NCI-H187 treated with DMSO at 0.1 percent for 48 hours (cell line): ENCODE results near the gene CTTNBP2.

Experiments
- DNase-seq: peaks from one replicate; lab custom pipeline; 2025; lab: John Stamatoyannopoulos, UW

The CTTNBP2 gene

DNA sequence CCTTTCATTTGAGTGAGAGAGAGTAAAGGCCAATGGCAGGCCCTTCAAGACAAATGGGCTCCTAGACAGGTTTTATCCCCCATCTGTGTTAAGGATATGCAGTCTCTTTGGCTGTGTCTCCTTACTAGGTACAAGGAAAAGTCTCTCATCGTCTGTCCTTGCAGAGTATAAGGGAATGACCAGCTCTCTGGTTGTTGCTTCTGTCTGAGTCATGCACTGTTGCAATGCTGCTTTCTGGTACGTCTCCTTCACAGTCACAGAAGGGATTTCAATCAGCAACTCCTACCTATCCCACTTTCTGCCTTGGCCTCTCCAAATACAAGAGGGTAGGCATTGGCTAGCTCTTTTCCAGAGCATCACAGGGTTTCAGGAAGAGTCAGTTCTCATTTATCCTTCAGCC is 48.1 kb downstream of the CTTNBP2 start:
- no peak for DNase-seq

DNA sequence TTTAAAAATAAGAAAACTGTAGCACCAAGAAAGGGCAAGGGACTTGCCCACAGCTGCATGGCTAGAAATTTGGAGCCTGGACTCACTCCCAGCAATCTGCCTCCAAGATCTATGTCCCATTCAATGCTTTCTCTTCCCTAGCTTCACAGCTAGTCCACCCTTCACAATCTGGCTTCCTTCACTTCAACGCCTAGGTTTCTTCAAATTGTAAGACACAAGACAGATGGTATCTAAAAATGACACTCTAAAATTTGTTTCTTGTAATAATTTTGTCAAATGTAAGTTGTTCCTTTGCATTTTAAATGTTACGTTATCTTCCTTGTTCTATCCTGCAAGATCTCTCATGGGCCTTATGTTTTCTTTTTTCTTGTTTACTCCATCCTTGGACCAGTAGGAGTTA is 48.6 kb downstream of the CTTNBP2 start:
- DNase-seq: no peak

DNA sequence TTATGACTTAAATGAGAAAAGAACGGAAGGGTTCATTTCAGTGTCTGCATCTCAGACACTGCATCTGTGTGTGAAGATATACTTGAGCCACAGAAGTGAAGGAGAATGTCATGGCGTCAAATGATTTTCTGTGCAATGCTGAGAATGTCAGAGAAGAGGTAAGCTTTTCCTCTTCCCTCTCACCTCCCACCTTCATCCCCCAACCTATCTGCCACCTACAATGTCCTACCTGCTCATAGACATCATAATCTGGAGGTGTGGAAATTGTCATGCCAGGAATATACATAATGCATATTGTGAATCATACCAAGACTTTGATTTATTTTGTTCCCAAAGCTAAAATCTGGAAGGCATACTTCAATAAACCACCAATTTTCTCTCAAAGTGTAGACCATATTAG is 53.7 kb downstream of the CTTNBP2 start:
- DNase-seq: no peak

DNA sequence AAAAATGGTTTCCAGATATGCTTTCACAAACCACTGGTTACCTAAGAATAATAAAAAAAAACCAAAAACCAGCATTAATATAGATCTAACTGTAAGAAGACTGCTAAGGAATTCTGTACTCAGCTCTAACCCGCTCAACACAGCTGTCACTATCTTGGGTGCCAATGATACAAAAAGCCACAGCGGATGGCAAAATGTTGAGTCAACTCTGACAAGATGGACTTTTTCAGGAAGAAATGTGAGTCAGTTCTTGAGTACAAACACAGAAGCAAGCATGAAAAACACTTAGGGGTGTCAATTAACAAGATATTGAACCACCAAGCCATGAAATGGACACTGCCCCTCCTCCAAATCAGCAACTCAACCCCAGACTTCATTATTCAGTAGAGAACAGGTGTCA is 55.0 kb downstream of the CTTNBP2 start:
- no peak for DNase-seq

DNA sequence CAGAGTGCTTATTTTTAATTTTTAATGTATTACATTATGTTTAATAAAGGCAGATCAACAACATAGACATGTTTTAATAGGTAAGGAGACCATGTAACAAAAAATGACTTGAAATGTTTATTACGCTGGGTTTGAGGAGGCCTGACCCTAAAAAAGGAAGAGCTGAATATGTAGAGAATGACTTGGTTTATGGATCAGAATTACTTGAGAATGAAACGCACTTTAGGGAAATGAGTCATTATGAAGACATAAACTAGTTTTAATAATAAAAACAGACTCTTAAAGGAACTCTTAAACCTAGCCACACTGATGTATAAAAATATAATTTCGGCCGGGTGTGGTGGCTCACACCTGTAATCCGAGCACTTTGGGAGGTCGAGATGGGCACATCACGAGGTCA is 56.5 kb downstream of the CTTNBP2 start:
- DNase-seq: no peak

DNA sequence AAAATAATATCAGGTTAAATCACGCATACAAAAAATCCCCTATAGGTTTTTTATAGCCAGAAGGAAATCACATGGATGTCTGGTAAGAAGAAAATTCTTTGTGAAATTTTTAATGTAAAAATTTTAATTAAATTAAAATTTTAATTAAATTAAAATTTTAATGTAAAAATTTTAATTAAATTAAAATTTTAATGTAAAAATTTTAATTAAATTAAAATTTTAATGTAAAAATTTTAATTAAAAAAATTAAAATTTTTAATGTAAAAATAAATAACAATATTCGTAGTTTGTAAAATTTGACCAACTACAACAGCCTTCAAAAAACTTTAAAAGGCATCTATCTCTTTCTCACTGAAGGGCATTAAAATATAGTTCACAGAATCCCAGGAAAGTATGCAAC is 61.5 kb downstream of the CTTNBP2 start:
- no peak for DNase-seq

DNA sequence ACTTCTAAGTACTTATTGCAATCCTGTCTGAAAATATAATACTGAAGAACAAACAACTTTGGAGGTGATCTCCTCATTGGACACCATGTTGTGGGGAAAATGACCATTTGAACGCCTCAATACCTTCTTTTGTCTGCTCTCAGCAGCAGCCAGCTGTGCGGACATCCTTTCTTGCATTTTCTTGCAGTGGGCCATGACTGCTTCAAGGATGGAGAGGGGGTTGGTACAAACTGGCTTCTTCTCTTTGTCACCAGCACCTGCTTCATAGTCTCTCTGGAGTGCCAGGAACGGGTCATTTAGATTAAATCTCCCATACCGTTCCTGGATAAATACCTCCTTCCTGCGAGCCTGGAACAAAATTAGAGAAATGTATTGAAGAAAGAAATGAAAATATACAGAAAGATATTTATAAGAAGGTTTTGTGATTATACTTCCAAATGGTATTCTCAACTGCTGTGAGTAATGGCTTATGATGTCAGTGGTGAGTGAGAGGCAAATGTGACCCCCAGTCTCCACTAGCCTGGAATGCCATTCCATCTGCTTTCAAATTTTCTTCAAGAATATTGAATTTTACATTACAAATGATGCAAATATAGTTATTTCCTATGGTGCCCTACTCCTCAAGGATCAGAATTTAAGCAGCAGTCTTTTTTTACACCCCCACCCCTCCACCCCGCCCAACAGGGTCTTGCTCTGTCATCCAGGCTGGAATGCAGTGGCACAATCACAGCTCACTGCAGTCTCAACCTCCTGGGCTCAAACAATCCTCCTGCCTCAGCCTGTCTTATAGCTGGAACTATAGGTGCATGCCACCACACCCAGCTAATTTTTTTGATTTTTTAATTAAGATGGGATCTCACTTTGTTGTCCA is 62.4 kb downstream of the CTTNBP2 start:
- peak; percentile 95 for DNase-seq

DNA sequence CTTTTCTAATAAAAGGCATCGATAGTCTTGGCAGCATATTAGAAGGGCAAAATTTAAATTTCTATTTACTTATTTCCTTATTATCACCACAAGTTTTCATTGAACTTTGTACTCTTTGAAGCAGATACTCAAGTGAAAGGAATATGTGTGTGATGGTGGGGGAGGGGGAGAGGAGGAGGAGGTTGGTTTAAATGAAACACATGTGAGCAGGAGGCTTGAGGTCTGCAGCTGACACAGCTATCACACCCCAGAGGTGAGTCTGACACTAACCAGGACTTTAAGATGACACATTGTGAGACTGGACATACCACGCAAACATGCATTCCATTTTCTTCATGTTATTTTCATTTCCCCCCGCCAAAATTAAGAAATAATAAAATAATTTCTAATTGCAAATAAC is 63.3 kb downstream of the CTTNBP2 start:
- no peak for DNase-seq

DNA sequence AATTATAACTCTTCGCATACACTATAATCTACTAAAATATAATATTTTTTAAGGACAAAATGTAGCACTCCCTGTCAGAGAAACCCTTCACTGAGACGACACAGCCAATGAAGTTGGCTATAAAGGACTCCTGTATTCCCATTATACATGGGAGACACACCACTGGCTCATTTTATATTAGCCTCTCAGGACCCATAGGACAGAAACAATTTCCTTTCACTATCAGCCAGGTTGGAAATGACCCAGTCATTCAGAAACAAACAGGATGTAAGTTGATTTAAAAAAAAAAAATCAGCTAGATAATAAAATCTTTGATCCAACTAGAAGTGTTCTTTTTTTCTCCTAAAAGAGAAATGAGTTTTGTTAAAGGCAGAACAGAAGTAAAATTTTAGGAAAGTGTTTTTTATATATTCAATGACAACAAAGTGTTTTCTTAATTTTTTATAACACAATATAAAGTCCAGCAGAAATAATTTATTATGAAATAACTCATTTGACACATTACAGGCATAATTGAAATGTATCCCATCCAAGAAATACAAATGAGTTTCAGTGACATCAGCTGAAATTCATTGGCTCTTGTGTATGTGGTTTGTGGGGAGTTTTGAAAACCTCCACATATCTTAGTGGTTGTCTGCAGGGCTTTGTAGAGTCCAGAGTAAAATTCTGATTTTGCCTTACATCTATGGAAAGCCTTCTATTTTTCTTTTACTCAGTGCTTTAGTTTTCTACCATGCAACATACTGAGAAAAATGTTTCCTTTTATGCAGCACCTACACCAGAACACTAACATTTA is 64.1 kb downstream of the CTTNBP2 start:
- DNase-seq: no peak

DNA sequence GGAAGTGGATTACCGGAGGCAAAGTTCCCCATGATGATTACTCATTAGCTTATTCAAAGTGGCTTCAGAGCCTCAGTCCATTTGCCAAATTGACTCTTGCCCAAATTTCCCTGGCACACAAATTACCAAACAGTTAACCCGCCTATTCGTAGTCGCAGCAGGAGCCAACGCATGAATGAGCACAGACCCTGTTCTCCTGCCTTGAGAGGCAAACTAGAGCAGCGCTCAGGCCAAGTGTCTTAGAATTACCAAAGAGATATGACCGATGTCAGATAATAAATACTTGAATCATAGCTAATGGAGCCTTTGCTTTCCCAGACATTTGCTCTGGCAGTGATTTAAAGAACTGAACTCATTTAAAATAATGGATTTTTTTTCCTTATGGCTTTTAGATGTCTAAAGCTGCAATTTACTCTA is 64.9 kb downstream of the CTTNBP2 start:
- peak; percentile 45 for DNase-seq

DNA sequence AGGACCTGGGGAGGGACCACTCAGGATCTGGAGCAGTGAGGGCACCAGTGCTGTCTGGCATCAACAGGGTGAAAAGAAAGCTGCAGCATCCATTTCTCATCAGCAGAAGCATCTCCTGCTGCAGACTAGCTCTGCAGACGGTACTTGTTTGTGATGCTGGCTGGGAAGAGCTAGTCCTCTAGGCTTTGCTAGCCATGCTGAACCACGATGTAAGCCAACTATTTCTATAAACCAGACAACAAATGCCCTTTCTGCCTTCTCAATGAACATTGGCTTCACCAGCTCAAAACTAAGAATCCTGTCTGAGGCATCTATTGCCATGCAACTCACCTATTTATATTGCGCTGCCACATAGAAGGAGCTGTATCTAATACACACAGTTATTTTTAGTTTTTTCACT is 65.6 kb downstream of the CTTNBP2 start:
- no peak for DNase-seq

DNA sequence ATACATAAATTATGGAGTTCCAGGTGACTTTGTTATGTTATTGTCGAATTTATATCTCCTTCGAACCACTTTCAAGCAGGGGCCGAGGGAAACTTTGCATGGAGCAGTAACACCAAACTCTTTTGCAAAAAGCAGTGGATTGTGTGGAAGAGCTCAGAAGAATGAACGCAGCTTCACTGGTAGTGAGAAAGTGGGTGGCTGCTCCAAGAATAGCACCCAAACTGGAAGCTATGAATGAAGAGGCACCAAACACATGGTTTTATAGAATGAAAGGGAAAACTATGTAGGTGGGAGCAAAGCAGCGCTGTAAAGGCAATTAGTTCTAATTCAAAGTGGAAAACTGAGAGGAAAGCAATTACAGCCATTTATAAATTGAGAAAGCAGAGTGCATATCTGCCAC is 67.2 kb downstream of the CTTNBP2 start:
- no peak for DNase-seq

DNA sequence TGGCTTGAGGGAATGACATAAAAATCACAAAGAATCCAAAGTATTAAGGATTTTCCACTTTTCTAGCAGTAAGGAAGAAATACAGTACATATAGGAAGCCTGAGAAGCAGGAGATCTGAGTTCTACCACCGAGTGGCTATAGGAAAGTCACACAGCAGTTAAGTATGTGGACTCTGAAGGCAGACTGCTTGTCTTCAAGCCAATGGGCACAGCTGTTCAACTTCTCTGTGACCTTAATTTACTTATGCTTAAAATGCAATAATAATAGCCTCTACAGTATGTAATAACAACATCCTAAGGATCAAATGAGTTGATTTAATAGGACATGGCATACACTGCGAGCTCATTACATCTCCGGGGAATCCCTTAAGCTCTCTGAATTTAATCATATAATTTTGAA is 68.0 kb downstream of the CTTNBP2 start:
- DNase-seq: no peak

DNA sequence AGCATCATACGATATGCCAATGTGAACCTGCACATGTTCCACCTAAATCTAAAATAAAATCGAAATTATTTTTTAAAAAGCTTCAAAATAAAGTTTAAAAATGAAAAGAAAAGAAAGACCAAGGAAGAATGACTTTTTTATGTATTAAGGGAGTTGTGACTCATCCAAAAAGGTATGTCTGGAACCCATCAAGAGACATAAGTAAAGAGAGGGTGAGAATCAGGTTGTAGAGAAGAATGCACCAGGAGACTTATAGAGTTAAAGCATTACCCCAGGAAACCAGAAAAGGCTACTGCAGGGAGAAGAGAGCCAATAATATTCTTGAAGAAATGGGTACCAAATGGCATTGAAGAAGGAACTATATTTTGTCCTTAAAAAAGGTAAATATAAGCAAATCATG is 69.8 kb downstream of the CTTNBP2 start:
- no peak for DNase-seq

DNA sequence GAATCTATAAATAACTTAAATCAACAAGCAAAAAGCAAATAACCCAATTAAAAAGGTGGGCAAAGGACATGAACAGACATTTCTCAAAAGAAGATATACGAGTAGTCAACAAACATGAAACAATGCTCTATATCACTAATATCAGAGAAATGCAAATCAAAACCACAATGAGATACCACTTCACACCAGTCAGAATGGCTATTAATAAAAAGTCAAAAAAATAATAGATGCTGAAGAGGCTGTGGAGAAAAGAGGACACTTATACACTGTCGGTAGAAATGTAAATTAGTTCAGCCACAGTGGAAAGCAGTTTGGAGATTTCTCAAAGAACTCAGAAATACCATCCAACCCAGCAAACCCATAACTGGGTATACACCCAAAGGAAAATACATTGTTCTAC is 70.6 kb downstream of the CTTNBP2 start:
- DNase-seq: no peak

DNA sequence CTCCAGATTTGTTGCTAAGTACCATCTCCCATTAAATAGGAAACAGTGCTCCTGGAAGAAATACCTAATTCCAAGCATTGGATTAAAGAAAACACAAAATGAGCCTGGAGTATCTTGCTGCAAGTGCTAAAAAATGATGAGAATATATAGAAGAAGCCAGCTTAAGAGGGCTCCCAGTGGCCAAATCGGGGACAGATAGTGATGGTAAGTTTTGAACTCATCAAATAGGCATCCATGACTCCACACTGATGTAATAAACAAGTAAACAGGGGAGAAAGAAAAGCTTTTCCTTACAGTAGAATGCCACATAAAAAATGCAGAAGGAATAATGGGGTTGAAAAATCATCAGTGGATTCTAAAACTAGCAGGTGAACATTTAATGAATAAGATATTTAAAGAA is 72.4 kb downstream of the CTTNBP2 start:
- DNase-seq: no peak

DNA sequence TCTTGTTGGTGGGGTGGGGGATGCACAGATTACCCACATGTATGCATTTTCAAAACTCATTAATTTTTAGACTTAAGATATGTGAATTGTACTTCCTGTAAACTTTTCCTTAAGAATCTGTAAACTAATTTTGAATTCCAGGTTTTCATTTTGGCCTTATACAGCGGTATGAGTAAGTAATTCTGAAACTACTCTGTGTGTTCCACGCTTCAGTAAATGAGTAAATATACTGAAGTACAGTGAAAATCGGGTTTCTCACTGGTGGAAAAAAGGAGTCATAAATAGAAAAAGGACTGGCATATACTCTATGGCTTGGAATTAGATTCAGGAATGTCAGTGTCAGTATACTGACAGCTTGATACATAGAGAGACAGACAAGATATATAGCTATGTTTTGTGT is 72.8 kb downstream of the CTTNBP2 start:
- DNase-seq: no peak

DNA sequence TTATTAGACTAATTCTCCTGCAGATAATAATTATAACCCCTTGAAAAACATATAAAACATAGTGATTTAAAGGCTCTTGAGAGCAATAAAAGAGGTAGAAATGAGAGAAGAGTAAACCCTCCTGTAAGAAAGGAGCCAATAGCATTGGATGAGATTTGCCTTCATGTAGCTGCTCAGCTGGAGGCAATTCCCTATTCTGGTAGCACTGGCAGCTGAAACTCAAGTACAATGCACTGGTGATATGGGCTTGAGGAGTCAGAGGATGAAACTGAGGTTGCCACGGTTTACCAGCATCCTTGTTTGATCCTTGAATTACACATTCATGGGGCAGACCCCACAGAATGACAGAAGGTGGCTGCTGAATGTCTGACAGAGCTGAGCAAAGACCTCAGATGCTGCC is 76.4 kb downstream of the CTTNBP2 start:
- no peak for DNase-seq

DNA sequence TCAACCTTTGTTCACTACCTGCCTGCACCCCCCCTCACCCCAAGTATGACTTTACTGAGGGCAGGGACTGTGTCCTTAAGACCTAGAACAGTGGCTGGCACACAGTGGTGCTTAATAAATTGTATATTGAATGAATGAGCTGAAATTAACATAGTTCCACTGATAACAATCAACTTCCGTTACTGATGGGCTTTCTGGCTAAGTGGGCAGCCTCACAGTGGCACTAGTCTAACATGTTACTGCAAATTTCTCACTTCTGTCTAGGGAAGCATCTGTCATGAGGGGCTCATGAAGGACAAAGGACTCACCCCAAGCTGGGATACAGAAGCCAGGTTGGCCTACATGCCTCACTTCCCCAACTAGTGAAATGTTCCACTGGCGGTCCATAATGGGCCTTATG is 79.3 kb downstream of the CTTNBP2 start:
- DNase-seq: no peak

DNA sequence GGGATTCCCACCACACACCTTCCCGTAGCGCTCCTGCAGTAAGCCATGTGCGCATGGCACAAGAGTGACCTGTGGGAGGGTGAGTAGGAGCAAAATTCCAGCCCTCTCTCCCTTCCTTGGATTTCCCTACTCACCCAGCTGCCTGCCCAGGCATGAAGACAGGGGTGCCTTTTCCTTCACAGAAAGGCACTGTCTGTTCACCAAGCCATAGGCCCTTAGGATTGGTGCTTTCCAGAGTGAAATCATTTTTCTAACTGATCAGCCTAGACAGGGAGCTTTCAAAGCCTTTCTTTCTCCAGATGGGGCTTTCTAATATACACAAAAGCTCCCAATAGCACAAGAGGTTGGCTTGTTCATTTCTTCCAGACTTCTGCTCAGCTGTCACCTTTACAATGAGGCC is 79.7 kb downstream of the CTTNBP2 start:
- no peak for DNase-seq

DNA sequence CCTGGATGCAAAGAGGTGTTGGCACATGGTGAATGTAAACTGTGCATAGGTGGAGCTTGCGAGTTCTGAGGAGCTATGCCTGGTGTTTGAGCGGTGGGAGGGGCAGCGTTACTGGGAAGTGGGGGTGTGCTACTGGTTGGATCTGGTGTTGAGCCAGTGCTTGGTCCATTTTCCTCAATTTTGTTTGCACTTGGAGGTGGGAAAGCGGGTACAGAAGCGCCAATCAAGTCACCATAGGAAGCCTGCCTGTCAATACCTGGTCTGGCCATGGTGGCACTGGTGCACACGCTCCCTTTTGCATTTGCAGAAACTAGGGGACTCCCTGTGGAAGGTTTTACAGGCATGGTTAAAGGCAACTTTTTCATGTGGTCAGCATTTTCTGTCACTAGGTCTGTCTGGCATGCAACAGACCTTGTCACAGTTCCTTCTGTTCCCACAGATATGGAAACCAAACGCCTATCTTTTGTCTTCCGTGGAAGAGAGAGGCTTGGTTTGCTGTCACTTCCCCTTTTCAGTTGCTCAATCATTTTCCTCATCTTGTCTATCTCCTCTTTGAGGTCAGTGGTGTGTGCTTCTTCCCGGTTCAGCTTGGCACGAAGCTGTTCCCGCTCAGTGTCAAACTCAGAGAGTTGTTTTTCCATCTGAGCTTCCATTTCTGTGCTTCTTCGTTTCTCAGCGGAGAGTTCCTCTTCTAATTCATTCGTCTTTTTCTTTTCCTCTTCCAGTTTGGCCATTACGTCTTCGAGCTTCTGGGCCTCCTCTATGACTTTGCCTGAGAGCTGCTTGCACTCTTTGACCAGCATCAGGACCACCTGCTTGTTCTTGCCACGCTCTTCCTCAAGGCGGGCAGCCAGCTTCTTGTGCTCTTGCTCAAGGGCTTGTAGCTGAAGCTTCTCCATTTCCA is 81.1 kb downstream of the CTTNBP2 start:
- DNase-seq: no peak

DNA sequence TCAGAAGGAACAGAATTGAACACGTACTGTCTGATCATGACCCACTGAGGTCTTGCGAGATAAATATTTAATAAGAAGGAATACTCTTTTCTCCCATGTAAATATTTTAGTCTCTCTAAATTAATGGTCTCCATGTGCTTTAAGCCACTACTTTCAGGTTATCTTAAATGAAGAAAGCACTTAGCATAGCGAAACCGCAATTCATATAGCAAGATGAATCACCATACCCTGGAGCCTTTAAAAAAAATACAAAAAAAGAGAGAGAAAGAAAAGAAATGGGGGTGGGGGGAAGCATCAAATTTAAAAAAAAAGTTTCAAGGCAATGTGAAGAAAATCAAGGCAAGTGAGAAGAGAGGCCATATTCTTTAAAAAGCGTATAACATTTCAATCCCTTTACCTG is 82.5 kb downstream of the CTTNBP2 start:
- no peak for DNase-seq
